ENCODE results near the gene BRD4.

BRD4 gene

DNA sequence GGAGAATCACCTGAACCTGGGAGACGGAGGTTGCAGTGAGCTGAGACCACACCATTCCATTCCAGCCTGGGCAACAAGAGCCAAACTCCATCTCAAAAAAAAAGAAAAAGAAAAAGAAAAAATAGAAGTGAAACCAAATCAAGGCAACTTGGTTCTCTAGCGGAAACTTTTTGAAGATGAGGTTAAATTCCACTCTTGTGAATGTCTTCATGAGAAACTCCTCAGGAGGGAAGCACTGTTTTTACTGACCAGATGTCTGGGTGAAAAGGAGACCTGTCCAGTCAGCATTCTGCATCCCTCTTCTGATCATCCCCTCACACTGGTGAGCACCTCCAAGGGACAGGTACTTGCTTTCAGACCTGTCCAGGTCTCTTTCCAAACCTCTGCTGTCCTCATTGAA, 15.8 kb downstream of the BRD4 start:
- in situ Hi-C loops (cut with MboI; ENCODE audit: low sequenced_read_pairs), result no loop called here

DNA sequence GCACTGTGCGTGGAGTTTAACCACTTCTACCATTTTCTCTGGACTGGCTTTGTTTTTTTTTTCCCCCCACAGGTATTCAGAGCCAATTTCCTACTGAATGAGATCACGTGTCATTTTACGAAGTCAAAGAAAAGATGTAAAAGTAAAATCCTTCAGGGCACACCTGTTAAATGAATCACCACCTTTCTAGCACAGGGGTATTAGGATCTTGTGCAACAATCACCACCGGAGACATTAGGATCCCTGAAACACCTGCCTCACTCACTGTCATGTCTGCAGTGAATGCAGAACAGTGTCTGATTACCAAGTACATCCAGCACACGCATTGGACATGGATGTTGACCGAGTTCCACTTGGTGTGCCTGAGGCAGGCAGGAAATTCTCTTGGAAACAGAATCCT, 17.2 kb downstream of the BRD4 start:
- in situ Hi-C loops (cut with MboI; ENCODE audit: low sequenced_read_pairs), result no loop called here

DNA sequence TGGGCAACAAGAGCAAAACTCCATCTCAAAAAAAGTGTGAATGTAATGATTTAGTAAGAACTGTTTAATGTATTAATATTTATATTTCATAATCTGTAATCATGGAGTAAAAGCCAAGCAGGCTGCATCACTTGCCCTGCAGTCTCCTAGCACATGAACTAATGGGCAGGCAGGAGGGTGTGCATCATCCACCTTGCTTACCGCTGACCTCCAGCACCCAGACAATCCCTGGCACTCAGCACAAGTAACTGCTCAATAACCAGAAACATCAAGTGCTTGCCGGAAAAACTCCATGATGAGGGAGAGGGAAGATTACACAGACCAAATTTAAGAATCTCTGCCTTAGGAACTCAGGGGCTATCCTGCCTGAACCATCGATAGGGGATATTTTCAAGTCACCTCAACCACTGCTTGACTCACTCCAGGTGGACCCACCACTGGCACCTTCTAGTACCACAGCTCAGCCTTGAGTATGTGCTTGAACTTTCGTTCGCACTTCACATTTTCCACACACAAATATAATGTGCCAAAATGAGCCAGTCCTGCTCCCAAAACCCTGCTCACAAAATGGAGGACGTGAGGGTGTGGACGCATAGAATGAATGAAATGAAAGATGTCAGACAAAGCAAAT, 18.6 kb downstream of the BRD4 start:
- in situ Hi-C loops (cut with MboI; ENCODE audit: low sequenced_read_pairs), result no loop called here

DNA sequence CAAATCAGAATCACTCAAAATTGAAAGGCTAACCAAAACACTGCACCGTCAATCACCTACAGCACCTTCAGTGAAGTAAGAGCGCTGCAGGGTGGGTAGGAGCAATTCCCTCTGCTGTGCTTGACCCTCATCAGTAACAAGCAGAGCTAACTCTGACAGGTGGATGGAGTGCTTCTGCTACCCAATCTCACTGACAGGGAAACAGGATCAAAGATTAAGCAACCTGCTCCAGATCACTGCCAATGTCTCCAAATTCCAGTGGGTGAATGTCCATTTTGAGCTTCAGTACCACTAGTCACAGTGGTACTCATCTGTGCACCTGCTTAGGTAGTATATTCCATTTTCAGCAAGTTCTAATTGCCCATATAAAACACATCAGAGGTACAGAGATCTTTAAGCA, 25.2 kb downstream of the BRD4 start:
- in situ Hi-C loops (cut with MboI; ENCODE audit: low sequenced_read_pairs), result no loop called here

DNA sequence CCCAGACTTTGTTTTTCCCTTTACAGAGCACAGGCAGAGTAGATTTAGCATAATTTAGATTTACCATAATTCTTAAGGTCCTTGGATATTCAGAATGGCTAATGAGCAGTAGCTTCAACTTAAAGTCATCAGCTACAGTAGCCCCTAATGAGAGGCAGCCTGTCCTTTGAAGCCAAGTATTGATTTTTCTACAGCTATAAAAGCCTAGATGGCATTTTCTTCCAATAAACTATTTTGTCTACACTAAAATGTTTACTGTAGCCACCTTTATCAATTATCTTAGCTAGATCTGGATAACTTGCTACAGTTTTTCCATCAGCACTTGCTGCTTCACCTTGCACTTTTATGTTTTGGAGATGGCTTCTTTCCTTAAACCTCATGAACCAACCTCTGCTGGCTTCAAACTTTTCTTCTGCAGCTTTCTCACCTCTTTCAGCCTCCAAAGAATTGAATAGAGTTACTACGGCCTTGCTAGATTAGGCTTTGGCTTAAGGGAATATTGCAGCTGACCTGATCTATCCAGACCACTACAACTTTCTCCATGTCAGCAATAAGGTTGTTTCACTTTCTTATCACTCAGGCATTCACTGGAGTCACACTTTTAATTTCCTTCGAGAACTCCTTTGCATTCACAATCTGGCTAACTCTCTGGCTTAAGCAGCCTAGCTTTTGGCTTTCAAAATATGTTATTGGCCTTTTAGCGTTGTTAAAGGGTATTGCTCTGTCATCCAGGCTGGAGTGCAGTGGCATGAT, 26.6 kb downstream of the BRD4 start:
- in situ Hi-C loops (cut with MboI; ENCODE audit: low sequenced_read_pairs), result no loop called here

DNA sequence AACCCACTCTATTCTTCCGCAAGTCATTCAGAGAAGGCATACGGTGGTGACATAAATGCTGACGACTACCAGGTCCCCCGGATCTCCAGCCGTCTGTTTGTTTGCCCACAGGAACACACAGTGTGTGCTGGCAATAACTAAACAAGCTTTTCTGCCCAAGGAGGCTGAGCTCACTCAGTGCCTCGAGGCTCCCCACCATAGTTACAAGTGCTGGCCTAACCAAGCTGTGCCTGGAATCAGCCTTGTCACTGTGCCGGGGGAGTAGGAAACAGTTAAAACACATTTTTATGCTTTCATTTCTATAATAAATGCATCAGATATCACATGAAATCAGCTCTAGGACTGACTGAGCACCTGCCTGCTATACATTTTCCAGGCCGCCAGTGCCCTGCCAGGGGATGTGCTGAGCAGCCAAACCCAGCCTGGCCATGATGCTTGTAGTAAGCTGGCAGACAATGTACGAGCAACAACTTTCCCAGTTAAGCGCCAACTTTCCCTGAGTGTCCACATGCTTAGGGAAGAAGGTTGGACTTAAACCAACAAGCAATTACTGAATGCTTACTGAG, 28.1 kb downstream of the BRD4 start:
- in situ Hi-C loops (cut with MboI; ENCODE audit: low sequenced_read_pairs), result no loop called here

DNA sequence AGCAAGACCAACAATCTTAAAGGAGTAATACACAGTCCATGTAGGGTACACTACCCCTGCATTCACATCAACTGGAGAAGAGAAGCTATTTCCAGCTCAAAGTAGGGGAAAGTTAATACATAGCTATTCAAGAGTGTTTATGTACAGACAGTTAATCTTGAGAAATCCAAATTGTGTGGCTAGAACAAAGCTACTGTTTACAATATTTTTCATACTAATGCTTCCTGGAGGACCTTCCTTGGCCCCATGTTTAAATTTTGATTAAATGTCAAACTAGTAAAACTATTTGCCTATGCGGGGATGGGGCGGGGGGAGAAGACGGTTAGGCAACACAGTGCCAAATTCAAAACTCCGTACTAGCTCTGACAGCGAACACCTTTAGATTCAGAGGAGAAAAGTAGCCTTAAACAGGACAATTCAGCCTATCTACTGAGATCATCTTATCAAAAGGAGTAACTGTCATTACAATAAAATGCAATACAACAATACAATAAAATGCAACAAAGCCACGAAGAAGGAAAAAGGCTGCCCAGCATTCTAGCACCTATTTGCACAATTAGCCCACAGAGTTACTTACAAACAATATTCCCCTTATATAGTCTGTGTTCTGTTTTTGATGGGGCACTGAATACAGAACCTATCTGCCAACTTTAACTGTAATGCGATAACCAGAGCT, 29.1 kb downstream of the BRD4 start:
- in situ Hi-C loops (cut with MboI; ENCODE audit: low sequenced_read_pairs), result no loop called here

DNA sequence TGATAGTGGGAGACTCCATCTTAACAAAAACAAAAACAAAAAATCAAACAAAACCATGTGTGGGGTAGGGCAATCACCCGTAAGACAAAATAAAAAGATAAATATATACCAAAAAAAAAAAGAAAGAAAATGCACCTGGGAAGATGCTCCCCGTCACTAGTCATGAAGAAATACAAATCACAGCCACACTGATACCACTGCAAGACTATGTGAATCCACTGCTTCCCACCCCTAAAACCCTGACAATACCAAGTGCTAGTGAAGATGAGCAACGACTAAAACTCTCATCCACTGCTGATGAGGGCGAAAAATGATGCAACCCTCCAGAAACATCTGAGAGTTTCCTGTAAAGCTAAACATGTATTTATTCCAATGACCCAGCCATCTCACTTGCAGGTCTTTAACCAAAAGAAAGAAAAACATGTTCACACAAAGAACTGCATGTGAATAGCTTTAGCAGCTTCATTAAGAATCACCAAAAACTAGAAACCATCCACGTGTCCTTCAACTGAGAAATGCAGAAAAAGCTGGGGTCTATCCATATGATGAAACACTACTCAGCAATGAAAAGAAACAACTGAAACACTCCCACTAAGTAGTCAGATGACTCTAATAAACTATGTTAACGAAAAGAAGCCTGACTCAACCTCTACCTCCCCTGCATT, 31.7 kb downstream of the BRD4 start:
- in situ Hi-C loops (cut with MboI; ENCODE audit: low sequenced_read_pairs), result no loop called here

DNA sequence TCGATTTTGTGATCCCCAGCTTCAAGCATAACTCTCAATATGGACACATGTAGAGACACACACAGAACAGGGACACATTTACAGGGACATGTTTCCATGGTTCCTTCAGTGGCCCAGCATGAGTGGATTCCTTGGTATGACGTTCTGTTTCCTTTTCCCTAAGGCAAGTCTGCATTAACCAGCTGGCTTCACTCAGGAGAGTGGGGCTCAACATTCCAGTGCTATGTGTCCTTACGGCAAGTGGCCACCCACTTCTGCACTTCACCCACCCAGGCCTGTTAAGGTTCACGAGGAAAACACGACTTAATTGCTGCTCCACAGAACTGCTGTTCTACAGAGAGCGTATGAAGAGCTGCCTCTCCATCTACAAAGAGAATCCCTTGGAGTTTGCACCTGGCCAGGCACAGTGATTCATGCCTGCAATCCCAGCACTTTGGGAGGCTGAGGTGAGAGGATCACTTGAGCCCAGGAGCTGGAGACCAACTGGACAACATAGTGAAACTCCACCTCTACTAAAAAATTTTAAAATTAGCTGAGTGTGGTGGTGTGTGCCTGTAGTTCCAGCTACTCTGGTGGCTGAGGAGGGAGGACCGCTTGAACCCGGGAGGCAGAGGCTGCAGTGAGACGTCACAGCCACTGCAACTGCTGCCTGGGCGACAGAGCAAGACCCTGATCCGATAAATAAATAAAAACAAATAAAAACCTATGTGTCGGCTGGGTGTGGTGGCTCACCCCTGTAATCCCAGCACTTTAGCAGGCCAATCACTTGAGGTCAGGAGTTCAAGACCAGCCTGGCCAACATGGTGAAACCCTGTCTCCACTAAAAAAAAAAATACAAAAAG, 32.5 kb downstream of the BRD4 start:
- in situ Hi-C loops (cut with MboI; ENCODE audit: low sequenced_read_pairs), result no loop called here

DNA sequence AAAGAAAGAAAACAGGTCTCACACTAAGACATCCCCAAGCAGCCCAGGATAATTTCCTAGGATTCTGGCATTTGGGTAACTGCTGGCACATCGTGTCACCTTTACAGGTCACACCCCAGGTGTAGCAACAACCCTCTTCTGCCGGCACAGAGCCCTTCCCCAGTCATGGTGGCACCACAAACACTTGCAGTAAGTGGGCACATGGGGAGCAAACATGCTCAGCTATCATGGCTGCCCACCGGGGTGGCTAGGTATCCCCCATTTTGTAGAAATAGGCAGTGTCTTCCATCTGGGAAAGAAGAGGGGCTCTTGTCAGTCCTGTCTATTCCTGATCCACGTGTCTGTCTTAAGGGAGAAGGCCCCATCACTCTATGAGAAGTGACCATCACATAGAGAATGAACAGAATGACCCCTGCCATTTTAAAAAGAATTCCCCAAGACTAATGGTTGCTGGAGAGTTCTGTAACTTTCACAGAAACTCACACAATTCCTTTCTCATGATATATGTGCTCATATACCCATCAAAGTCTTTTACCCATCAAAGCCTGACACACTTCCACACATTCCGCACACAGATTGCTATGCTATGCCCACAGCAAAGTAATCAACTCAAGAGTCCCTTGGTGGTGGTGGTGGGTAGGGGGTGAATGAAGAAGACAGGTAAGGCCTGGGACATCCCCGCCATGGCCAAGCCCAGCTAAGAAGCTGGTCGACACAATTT, 33.3 kb downstream of the BRD4 start:
- in situ Hi-C loops (cut with MboI; ENCODE audit: low sequenced_read_pairs), result no loop called here

DNA sequence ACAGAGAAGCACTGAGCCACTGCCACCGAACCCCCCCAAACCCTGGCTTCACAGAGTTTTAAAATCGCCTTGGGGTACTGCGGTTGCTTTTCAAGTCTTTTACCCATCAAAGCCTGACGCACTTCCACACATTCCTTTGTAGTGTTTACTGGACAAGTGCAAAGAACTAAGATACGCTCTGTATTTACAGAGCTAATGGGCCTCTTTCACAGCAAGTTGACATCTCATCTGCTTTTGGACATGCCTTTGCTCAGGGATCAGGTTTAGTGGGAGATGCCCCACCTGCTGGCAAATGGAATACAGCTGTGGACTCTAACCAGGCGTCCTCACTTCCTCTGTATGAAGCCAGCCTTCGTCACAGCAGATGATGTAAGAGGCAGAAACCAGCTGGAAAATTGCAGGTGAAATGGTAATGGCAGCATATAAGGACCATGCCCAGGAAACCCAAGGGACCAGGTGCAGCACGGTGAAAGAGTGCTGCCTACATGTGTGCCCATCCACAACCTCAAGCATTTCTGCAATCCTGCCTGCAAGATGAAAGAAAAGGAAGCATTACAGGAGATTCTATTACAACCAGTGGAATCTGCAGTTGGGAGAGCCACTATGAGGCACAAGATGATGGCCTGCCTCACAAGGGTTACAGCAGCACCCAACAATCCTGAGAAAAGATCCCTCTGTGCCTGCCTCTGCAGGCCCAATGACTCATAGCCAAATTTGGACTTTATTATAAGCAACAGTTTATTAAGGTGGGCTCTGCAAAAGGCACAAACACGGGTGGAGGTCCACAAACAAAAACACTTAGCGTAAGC, 34.7 kb downstream of the BRD4 start:
- in situ Hi-C loops (cut with MboI; ENCODE audit: low sequenced_read_pairs), result no loop called here

DNA sequence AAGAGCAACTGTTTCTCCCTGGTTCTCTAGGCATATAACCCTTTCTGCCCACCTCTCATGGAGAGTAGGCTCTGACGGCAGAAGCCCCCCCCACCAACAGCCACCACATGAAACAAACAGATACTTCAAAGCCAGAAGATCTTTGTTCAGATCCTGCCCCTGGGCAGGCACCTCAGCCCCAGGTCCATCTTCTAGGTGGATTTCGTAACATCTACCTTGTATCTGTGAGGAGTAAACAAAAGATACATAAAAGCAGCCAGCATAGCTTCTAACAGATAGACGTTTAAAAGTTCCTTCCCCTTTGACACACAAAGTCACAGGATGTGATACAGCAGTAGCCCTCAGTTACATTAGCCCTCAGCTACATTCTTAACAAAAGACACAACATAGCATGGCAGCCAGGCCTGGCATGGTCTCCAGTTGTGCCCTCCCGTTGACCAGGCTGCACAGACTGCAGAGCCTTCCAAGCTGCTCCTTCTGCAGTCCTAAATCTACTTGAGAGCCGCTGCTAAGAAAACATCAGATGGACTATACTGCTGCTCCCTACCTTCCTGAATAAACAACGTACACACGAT, 35.4 kb downstream of the BRD4 start:
- in situ Hi-C loops (cut with MboI; ENCODE audit: low sequenced_read_pairs), result no loop called here

DNA sequence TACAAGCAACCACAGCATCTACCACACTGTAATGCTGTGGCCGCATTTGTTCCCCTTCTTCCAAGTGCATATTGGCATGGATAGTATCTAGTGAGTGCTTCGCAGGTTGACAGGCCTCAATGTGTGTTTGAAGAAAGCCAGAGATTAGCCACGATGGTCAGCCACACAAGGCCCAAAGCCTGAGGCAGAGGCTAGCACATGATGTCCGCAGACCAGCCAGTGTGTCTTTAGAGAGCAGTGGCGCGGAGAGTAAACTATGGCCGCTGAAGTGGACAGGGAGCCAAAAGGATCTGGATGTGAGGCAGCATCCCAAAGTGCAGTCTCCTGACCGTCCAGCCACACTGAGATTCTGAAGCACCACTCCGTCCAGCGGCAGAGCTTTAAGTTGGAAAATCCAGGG, 36.0 kb downstream of the BRD4 start:
- in situ Hi-C loops (cut with MboI; ENCODE audit: low sequenced_read_pairs), result no loop called here

DNA sequence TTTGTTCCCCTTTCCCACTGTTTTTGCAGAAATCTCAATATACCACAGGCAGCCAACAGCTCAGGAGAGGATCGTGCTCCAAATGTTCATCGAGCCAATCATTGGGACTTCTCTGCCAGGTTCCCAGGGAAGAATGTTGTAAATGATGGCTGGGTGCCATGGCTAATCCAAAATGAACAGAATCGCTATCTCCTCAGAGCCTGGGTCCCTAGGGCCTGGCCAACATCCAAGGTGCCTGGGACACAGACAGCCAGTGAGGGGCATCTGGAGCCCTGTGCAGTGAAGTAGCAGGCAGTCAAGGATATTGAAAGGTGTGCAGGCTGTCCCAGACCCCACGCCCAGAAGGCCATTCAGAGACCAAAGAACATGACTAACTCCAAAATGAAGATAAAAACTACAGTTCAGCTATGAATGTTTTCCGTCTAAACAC, 37.8 kb downstream of the BRD4 start:
- in situ Hi-C loops (cut with MboI; ENCODE audit: low sequenced_read_pairs), result no loop called here

DNA sequence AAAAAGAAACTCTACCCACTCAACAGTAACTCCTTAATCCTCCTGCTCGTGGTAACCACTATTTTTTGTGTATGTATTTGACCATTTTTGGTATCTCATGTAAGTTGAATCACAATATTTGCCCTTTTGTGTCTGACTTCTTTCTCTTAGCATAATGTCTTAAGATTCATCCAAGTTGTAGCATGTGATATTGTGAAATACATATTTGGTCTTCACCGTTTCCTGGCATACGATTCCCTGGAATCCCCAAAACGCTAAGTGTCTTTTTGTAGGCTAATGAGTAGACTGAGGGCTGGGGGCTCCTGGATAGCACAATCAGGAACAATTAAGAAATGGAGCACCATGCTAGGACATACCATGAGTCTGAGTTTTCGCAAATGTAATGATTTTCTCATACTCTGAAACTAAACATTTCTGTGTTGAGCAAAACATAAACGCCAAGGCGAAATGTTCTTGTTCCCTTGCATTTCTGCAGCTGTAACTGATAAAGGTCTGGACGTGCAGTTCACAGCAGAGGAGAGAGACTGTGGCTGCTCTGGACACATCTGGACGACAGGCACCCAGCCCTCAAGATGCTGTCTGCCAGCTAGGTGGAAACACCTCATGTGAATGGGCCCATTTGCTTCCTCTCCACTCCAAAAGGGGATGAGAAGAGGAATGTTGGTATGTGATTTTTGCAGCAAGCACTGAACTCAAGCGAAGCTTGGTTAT, 38.4 kb downstream of the BRD4 start:
- in situ Hi-C loops (cut with MboI; ENCODE audit: low sequenced_read_pairs), result no loop called here

DNA sequence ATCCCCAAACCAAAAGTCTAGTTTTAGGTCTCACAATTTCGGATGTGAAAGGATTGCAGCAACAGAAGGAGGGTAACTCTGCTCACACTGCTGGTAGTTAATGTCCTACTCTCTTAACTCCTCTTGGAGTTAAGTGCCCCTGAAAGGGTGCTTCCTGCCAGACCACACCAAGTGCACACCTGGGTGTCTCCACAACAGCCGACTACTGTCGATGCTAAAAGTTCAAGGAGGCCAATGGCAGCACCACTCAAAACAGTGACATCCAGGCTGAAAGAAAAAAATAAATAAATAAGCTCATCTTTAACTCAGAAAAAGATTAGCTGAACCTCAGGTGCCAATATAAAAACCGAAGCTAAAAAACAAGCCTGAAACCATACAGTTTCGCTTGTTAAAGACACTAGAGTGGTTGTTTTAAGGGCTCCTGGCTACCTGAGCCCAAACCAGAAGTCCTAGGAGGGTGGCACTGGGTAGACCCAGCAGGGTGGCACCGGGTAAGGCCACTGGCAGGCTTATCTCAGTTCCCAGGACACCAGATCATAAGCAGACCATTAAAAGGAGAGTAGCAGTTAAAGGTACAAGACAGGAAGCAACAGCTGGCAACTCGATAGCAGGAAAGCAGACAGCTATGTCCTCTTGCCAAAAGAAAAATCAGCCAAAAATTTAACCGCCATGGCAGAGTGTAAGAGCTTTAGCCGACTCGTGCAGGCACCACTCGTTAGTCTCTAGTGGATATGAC, 39.3 kb downstream of the BRD4 start:
- in situ Hi-C loops (cut with MboI; ENCODE audit: low sequenced_read_pairs), result no loop called here

DNA sequence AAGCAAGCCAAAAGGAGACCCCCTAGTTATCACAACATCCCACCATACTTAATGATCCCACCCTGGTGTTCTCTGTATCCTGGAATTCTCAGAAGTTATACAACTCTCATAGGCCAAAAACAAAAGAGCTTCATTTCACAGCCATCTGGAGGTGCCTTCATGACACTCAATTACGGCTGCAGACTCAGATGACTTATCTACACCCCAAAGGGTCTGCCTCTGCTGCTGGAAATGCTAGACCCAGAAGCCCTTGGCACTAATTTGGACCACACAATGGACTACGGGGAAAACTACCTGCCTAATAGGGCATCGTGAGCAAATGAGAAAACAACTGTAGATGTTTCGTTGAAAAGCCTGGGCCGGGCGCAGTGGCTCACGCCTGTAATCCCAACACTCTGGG, 40.2 kb downstream of the BRD4 start:
- in situ Hi-C loops (cut with MboI; ENCODE audit: low sequenced_read_pairs), result no loop called here
